Body of pancreas (tissue), 4 donors: ENCODE measurements around the gene ADGRA3.

Experiments
- CTCF ChIP-seq, 7 experiments: fragments of 450-650 bp in 4 of 7; fragments of 200-600 bp in 3 of 7; sonication (generic) in 3 of 7; IDR thresholded peaks; one replicate each; pipeline ENCODE4 v1.5.1; 2016 to 2019; ENCODE audit warnings: antibody characterized with exemption in 7 of 7
- POLR2A ChIP-seq, 3 donors: fragments of 450-650 bp; IDR thresholded peaks; one replicate each; pipeline ENCODE4 v1.6.1; 2016; ENCODE audit warnings: antibody characterized with exemption in 3 of 3, mild to moderate bottlenecking in 2 of 3

- TF ChIP-seq CTCF (IDR thresholded peaks at IDR 0.05) (no peak), POLR2A (IDR thresholded peaks at IDR 0.05) (no peak)
Observed at GRCh38 chr4:22408474-22408873, 107.4 kb downstream of the ADGRA3 start.
